ENCODE results near the gene KRT26.

DNA sequence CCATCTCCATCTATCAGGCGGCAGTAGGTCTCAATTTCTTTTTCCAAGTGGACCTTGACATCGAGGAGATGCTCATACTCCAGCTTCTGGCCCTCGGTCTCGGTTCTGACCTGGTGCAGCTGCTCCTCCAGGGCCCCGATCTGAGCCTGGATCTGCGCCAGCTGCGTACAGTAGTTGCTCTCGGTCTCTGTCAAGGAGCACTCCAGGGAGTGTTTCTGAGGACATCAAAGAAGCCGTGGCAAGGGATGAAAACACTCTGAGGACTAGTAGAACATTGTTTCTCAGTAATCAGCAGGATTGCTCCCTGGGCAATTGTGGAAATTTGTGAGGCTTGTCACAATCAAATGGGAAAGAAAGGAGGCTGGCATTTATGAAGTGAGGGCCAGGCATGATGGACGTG lies 21.8 kb upstream of the KRT26 start:
- TF ChIP-seq, protein P1, sequence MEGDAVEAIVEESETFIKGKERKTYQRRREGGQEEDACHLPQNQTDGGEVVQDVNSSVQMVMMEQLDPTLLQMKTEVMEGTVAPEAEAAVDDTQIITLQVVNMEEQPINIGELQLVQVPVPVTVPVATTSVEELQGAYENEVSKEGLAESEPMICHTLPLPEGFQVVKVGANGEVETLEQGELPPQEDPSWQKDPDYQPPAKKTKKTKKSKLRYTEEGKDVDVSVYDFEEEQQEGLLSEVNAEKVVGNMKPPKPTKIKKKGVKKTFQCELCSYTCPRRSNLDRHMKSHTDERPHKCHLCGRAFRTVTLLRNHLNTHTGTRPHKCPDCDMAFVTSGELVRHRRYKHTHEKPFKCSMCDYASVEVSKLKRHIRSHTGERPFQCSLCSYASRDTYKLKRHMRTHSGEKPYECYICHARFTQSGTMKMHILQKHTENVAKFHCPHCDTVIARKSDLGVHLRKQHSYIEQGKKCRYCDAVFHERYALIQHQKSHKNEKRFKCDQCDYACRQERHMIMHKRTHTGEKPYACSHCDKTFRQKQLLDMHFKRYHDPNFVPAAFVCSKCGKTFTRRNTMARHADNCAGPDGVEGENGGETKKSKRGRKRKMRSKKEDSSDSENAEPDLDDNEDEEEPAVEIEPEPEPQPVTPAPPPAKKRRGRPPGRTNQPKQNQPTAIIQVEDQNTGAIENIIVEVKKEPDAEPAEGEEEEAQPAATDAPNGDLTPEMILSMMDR (IDR thresholded peaks at IDR 0.05 in 8 of 11, conservative IDR thresholded peaks at IDR 0.05 in 3 of 11): no peak
- no peak for TF ChIP-seq POLR2A (IDR thresholded peaks at IDR 0.05)

Measured in spleen (tissue), 7 donors.